AG20443 (cell line): Measurements from ENCODE around the gene LIN28B.
"Not testable (repeated sequence)": the region's sequence is repeated elsewhere in the genome, so short reads cannot be mapped to it uniquely, and the experiment has no call there.

Source experiments
- DNase-seq: peaks from one replicate; pipeline ENCODE4 v3.0.0; 2012; ENCODE audit warnings: low spot score, mixed read lengths

The LIN28B gene

DNA sequence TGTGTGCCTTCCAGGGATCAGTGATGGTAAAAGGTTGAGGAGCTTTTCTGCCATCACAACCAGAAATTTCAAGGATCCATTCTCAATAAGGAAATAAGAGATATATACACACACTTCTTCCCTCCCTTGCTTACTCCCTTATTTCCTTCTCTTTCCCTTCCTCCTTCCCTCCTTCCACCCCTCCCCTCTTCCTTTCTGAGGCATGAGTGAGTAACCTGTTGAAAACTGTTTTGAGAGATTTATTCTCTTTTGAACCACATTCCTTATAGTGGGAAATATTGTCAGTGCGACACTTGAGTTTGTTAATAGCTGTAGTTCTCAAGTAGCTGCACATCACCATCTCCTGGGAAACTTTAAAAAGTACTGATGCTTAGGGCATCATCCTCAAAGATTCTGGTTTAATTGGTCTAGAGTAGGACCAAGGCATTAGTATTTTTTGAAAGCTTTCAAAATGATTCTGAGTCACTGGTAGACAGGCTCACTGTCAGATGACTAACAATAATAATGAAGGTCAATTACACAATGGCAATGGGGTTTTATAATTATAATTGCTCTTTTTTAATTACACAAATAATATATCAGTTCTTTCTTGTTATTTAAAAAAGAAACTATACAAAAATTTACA is 113.0 kb downstream of the LIN28B start:
- DNase-seq: no peak

DNA sequence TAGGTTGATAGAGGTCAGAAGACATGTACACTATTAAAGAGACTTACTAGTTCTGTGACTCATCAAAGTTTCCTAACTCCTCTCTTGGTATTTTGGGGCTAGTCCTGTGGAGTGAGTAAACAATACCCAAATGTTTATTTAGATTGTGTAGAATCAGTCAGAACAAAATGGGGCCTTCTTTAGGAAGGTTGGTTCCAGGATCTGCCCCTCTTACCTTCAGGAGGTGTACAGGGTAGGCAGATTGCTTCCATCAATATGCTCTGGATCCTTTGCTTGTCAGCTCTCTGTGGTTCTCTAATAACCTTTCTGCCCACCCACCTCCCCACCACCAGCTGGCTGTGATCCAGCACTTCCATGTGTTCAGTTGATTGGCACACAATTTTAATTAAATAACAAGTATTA is 115.9 kb downstream of the LIN28B start:
- DNase-seq: no peak

DNA sequence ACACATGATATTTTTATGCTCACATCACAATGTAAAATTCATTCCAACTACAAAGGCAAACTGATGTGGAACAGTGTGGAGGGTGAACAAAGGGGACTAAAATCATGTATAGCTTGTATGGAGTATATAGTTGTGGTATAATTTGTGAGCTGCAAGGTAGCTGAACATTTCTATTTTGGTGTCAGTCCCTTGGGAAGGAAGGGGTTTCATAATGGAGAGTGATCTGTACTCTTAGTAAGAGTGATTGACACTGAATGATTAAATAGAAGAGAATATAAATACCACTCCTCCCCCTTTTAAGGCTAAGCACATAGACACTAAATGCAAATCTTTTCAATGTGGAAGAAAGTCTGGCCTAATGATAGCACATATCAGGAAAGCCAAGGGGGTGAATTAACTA is 118.3 kb downstream of the LIN28B start:
- DNase-seq: no peak

DNA sequence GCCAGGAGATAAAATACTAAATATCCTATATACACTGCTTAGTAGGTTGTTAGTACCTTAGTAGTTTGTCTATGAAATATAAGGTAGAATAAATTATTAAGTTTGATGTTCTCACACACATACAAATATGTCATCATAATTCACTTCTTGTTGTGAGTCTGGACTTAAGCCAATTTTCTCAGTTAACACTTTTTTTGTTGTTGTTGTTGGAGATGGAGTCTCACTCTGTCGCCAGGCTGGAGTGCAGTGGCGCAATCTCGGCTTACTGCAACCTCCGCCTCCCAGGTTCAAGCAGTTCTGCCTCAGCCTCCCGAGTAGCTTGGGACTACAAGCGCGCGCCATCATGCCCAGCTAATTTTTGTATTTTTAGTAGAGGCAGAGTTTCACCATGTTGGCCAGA is 119.5 kb downstream of the LIN28B start:
- DNase-seq: not testable (repeated sequence)

DNA sequence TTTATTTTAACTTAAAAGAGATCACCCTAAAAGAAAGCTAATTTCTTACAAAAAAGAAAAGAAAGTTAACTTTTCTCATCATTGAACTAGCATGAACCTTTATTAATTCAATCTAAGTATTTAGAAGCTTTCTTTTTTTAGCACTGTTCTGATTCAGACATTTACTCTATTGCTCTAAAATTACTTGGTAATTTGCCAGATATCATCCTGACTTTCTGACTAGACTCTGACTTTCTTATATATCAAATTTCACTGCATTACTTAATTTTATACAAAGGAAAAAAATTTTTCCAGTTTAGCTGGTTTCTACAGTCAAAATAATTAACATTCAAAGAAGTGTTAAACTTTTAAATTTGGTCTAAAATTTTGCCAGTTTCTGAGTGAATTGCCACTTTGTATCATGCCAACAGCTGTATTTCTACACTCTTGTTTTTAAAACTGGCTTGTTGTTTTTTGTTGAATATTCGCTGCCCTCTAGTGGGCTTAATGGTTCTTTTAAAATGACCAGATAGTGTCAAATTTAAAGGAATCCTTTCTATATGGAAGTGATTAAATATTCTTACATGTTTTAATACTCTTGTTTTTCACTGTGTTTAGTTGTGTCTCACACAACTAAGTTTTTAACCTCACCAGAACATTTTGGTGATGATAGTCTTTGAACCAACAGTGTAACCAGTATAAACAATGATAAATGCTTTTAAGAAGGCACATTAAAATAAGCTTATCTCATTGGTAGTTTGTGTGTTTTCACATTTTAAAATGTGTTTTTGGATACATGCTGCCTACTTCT is 120.9 kb downstream of the LIN28B start:
- peak; percentile 47 for DNase-seq

DNA sequence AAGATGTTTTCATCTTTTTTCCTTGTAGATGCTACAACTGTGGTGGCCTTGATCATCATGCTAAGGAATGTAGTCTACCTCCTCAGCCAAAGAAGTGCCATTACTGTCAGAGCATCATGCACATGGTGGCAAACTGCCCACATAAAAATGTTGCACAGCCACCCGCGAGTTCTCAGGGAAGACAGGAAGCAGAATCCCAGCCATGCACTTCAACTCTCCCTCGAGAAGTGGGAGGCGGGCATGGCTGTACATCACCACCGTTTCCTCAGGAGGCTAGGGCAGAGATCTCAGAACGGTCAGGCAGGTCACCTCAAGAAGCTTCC is 121.4 kb downstream of the LIN28B start:
- DNase-seq: no peak

DNA sequence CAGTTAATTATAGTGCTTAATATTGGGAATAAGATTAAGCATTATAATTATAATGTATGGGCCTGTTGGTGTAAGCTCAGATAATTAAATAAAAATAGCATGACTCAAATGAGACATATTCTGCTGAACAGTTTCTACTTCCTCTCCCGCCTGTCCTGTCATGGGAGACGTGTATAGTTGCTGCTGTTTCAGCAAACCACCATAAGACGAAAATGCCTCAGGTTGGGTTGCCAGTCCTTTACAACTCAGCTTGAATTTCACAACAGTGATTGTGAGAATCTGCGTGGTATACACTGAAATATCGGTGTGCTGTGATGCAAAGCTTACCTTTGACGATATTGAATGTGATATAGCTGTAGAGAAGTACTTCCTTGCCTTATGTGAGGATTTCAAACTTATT is 123.4 kb downstream of the LIN28B start:
- DNase-seq: no peak

DNA sequence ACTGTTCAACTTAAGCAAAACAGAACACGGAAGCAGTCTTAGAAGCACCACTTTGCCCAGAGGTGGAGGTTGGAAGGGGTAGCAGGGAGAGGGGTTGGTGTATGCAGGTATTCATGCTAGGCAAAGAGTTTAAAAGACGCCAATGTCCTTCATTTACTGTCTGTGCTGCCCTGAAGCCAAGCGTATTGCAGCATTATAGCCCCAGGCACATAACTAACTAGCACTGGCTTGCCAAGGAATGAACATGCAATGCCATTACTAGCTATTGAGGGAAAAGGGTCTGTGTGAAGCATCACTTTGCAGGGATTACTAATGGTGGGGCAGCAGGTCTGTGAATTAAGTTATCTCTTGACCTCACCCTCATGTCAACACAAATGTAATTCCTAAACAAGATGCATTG is 124.8 kb downstream of the LIN28B start:
- DNase-seq: not testable (repeated sequence)

DNA sequence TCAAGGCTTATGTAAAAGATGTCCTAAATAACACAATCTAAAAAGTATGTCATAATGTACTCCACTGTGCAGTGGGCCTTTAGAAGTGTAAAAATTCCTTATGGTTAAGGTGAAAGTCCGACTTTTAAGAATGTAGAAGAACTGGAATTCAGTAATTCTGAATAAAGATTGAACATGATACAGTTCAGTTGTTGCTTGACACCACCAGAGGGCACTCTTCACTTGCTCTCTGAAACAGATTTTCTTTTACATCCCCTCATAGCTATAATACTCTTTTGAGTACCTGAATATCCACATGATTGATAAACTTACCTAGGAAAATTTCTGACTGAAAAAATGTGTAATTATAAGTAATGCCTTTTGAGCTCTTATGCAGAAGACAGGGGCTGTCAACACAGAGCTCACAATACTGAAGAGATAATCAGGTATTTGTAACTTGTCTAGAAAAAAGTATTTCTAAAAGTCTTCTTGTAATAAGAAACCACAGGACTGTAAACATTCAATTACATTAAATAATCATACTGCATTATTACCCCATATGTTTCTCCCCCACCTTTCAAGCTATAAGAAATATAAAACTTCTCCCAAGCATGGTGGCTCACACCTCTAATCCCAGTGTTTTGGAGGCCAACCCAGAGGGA is 130.8 kb downstream of the LIN28B start:
- DNase-seq: peak; percentile 51

DNA sequence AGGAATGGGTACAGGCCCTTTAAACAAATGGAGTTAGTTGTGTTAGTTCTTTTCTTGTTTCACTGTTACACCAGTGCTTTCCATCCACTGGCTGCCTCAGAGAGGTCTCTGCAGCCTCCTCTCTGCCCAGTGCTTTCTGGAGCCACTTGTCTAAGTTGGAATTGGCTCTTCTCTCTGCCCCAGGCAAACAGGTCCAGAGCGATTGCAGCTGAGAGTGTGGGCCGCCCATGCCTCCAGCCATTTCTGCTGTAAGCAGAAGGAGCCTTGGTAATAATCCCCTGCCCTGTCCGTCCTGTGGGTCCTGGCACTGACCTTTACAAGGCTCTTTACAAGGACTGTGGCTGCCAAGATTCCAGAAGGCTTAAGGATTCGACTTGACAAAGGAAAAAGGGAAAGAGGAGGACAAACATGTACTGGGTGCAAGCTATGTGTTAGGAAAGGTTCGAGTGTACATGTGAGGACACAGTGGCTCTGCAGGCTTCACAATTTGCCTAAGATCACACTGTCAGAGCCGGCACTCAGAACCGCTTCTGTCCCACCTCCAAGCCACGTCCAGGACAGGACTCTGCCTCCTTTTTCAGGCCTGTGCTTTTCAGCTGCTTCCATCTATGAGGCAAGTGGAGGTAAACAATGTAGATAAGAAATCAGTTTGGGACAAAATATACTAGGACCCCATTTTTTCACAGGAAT is 134.4 kb downstream of the LIN28B start:
- DNase-seq: no peak

DNA sequence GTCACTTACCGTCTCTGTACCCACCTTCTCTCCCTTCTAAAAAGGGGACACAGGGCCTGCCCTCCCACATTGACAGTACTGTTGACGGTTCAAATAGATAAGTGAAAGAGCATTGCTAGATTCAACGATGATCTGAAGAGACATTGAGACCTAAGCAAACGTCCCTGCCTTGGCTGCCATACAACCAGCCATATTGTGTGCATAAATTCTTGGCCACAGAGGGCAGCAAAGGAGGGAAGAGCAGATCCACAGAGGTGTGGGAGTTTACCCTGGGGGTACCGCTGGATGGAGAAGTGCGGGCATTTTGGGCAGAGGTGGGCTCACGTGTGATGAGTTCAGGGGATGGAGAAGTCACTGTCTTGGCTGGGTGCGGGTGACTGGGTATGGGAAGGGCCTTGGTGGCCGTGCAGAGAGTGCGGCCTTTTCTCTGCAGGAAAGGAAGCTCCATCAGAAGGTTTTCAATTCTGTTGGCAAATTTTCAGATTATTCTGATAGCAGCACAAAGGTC is 137.3 kb downstream of the LIN28B start:
- no peak for DNase-seq

DNA sequence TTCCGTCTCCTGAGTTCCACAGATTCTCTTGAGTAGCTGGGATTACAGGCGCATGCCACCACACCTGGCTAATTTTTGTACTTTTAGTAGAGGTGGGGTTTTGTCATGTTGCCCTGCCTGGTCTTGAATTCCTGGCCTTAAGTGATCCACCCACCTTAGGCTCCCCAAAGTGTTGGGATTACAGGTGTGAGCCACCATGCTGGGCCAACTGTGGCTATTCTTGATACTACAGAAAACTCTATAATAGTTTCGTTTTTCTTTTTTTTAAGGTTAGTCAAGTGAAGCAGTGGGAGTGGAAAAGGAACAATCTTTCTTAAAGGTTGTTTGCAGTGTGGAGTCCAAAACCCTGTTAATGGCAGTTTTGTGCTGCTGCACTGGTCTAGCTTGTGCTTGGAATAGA is 138.2 kb downstream of the LIN28B start:
- DNase-seq: no peak

DNA sequence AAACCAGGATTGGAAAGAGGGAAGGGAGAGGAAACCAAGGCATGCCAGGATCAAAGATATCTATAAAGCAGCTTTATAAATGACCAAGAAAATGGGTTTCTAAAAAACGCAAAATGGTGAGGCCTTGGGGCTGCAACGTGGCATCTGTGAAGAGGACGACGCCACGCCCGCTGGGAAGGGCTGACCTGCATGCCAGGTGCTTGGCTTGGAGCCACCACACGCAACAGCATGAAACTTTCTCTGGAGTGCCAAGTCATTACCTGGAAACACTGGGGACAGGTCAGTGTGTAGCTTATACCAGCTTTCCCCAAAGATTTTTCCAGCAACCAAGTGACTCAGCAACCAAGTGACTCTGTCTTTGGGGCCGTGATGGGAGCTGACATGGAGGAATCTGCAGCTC is 140.4 kb downstream of the LIN28B start:
- DNase-seq: no peak

DNA sequence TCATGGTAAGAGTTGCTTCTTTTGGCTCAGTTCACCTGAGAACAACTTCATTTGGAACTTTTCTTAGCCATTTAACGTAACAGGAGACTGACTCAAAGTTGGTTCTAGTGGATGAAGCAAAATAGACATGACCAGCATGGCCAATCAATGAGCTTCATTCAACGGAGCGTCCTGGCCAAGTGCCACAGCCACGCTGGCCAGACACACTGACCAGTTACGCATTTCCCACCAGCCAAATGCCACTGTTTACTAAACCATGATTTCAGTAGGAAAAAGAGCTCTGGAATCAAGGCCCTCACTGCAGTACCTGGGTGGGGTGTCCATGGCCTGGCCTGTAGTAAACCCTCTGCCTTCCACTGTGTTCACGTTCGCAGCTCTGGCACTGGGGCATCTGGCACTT is 142.5 kb downstream of the LIN28B start:
- DNase-seq: no peak

DNA sequence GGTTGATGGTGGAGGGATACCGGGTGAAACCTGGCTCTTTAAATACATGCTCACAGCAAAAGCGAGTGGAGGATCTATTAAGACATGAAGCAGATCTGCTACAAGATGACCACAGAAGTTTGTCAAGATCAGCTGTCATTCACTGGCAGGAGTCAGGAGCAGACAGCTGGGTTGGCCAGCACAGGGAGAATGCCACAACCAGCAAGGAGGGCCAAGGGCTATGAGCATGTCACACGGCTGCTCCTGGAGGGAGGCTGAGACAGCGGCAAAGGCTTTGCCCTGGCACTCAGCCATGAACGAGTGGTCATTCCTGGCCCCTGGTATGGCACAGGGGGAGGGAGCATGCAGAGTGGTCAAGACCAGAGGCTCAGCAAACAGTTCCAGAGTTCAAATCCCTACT is 145.3 kb downstream of the LIN28B start:
- DNase-seq: no peak

DNA sequence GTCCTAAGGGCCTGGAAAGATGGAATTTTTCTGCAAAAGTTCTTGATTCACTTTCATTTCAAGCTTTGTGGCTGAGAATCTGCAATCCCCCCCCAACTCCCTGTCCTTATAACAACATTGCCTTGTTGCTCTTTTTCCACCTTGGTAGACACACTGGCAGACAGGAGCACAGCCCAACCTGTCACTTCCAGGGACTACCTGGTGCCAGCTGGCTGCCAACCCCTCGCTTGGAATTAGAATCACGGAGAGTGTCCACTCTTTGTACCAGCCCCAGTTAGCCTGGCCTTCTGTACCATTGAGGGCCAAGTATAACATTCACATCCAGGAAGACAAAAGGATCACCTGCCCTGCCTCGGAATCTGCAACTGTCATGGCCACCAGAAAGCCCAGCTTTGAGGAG is 148.2 kb downstream of the LIN28B start:
- no peak for DNase-seq

DNA sequence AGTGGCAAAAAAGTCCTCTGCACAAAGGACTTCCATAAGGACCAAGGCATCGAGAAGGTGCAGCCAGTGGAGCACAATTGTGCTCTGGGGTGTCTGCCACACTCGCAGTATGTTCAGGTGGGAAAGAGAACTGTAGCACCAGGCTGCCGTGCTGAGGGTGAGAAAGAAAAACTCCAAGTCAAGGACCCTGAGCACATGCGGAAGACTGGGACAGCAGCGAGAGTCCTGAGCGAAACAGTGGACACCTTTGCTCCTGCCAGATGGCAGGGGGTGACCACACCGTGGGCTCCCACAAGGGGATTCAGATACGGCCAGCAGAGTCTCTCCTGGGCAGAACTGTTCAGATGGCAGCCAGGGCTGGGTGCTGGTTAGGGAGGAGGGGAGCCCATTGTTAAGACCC is 149.4 kb downstream of the LIN28B start:
- no peak for DNase-seq

DNA sequence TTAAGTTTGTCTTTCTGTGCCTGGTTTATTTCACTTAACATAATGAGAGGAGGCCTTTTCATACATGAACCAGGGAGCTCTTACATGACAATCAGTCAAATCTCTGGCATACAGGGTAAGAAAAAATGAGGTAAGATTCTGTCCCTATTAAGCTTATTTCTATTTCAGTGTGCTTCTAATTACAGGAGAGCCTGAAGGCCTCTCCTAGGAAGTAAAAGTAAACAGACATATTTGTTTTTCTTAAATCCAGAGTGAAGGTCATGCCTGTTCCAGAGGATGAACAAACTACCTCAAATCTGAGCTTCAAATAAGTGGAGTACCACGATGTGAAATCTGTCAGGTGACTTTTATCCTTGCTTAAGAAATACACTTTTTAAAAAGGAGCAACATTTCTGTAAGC is 150.3 kb downstream of the LIN28B start:
- DNase-seq: no peak

DNA sequence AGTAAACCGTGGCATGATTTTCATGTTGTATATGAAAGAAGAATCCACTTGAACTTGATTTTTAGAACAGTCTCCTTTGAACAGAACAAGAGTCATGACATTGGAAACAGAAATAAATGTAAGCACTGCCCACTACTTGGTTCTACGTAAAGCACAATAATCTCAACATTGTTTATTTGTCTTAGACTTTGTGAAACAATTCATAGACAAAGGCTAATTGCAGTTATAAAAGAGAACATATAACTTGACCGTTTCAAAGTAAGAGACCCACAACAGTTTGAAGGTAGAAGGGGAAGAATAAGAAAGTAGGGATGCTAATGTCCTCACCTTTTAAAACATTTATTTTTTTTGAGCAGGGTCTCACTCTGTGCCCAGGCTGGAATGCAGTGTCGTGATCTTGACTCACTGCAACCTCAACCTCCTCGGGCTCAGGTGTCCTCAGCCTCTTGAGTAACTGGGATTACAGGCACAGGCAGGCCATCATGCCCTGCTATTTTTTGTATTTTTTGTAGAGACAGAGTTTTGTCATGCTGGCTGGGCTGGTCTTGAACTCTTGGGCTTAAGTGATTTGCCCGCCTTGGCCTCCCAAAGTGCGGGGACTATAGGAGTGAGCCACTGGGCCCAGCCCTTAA is 151.8 kb downstream of the LIN28B start:
- DNase-seq: no peak

DNA sequence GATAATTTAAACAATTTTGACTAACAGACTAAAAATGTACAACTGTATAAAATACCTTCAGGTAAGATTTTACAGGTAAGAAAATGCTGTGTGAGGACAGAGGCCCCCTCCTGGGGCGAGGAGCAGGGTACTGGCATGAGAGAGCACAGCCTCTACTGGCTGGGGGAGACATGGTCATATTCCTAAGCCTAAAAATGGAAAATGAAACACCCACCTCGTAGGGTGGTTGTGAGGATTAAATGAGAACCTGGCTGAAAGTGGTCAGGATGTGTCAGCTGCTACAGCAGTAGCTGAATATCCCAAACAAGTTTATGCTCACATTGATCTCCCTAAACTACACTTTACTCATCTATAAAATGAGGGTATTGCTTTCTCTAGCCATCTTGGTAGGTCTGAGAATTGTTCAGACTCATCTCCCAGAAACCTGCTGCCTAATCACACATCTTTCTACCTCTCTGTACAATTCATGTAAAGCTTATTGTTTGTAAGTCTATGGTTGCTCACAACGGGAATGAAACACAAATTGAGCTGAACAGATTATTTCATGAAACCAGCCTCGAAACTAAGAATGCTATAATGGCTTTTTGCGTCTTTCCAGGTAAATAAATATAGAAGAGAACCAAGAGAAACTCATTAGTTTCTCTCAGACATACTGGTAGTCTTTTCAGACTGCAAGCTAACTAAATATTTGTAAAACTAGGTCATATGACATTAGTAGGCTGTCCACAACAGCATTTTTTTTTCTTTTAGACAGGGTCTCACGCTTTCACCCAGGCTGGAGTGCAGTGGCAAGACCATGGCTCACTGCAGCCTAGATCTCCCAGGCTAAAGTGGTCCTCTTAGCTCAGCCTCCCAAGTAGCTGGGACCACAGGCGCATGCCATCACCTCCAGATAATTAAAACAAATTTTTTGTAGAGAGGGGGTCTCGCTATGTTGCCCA is 153.3 kb downstream of the LIN28B start:
- no peak for DNase-seq

DNA sequence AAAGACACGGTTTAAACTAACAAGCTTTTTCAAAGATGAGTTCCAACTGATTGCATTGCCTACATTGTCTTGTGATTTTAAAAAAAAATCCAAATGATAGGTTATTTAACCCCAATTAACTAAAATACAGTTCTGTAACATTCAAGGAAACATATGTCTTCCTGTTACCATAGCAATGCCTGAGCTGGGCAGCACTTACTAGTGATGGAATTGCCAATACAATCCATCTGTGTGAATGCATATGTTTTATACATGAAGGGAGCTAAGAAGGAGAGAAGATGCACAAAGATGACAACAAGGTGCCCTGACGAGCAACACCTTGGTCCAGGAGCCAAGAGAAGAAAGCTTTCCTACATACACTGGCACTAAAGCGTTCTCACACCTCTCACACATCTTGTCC is 154.2 kb downstream of the LIN28B start:
- no peak for DNase-seq
